ENCODE results near the gene POLA2.

POLA2 gene

GRCh38 chr11:65334696-65335295 lies 73.0 kb downstream of the POLA2 start:
- no peak for DNase-seq (ENCODE audit: low spot score)

GRCh38 chr11:65338676-65339075 lies 76.9 kb downstream of the POLA2 start:
- DNase-seq (ENCODE audit: low spot score): no peak

GRCh38 chr11:65340226-65340625 lies 78.5 kb downstream of the POLA2 start:
- no peak for DNase-seq (ENCODE audit: low spot score)

GRCh38 chr11:65341856-65342255 lies 80.1 kb downstream of the POLA2 start:
- DNase-seq (ENCODE audit: low spot score): no peak

Data from activated CD4-positive, alpha-beta T cell treated with anti-CD3 and anti-CD28 coated beads, Interleukin-2, Interleukin-4, amounts not matched to agents 100 ng/mL and 50 ng/mL, durations not matched to agents 16 hours and 8 hours (primary cell).